Hepatocyte (in vitro differentiated cells): ENCODE measurements around the gene RFTN1. TPM values are rescaled to one million over a fixed set of nuclear protein-coding genes. Genes with fewer than 3 reads are reported as not detected.

Experiments used
- DNase-seq: peaks from one replicate; pipeline ENCODE4 v3.0.0-alpha.2; 2016; ENCODE audit warnings: low spot score
- H2AFZ ChIP-seq: fragments of 200-600 bp; sonication (generic); 2 replicates; pipeline ENCODE4 v1.6.0; 2016; ENCODE audit warnings: antibody characterized with exemption, mild to moderate bottlenecking
- H3K27ac ChIP-seq: fragments of 200-600 bp; sonication (generic); 2 replicates; pipeline ENCODE4 v1.5.1; 2016; ENCODE audit warnings: mild to moderate bottlenecking
- H3K27me3 ChIP-seq: fragments of 200-600 bp; sonication (generic); 2 replicates; pipeline ENCODE4 v1.6.1; 2016
- H3K36me3 ChIP-seq: fragments of 200-600 bp; sonication (generic); replicated peaks from 2 replicates; pipeline ENCODE4 v1.5.1; 2016; ENCODE audit warnings: low read depth; ENCODE audit not compliant: insufficient read depth
- H3K4me1 ChIP-seq: fragments of 200-600 bp; sonication (generic); 2 replicates; pipeline ENCODE4 v1.5.1; 2016; ENCODE audit warnings: mild to moderate bottlenecking, moderate library complexity; ENCODE audit not compliant: insufficient read depth
- H3K4me2 ChIP-seq: fragments of 200-600 bp; sonication (generic); 2 replicates; pipeline ENCODE4 v1.6.0; 2016
- H3K4me3 ChIP-seq: fragments of 200-600 bp; sonication (generic); 2 replicates; pipeline ENCODE4 v1.5.1; 2016; ENCODE audit warnings: mild to moderate bottlenecking
- H3K79me2 ChIP-seq: fragments of 200-600 bp; sonication (generic); 2 replicates; pipeline ENCODE4 v1.6.0; 2017; ENCODE audit warnings: mild to moderate bottlenecking
- H3K9me2 ChIP-seq: fragments of 200-600 bp; sonication (generic); replicated peaks from 2 replicates; pipeline ENCODE4 v1.6.0; 2017; ENCODE audit warnings: mild to moderate bottlenecking; ENCODE audit not compliant: insufficient read depth
- H3K9me3 ChIP-seq: fragments of 200-600 bp; sonication (generic); 2 replicates; pipeline ENCODE4 v1.5.1; 2016; ENCODE audit warnings: low read depth, mild to moderate bottlenecking
- H4K20me1 ChIP-seq: fragments of 200-600 bp; sonication (generic); 2 replicates; pipeline ENCODE4 v1.6.0; 2016; ENCODE audit warnings: mild to moderate bottlenecking; ENCODE audit not compliant: insufficient read depth, poor library complexity, severe bottlenecking
- CTCF ChIP-seq: fragments of 200-600 bp; sonication (generic); IDR thresholded peaks from 2 replicates; pipeline ENCODE4 v1.5.1; 2016; ENCODE audit warnings: antibody characterized with exemption, mild to moderate bottlenecking; ENCODE audit not compliant: poor library complexity
- EZH2 ChIP-seq: fragments of 200-600 bp; sonication (generic); IDR thresholded peaks from 2 replicates; pipeline ENCODE4 v1.6.1; 2016; ENCODE audit warnings: antibody characterized with exemption, mild to moderate bottlenecking, borderline replicate concordance
- EZH2phosphoT487 ChIP-seq: fragments of 200-600 bp; sonication (generic); IDR thresholded peaks from one replicate; pipeline ENCODE4 v1.6.1; 2018; ENCODE audit warnings: antibody characterized with exemption, mild to moderate bottlenecking, low read depth, moderate library complexity; ENCODE audit not compliant: unreplicated experiment, severe bottlenecking
- WGBS: methylation state at CpG from one replicate; pipeline ENCODE4 v1.1.6; 2016; ENCODE audit warnings: low lambda C conversion rate; ENCODE audit errors: missing lambda C conversion rate; 5-methylcytosine and 5-hydroxymethylcytosine counted together
- polyA plus RNA-seq: library from polyadenylated mRNA; unstranded; fragments of >200 nt; fragmentation: Nextera tagmentation; extraction: Ambion mirVana; gene quantifications from 2 replicates; pipeline ENCODE4 v1.2.1, GENCODE V29; 2016
- total RNA-seq: library from RNA; depleted of rRNA; stranded (reverse); fragments of >200 nt; gene quantifications from 2 replicates; pipeline ENCODE4 v1.2.3, GENCODE V29; 2014

RFTN1 gene
- total and polyA plus RNA-seq, 2 experiments from 2014 or later: 10.0 to 14.9 TPM

GRCh38 chr3:16350597-16351318 lies 162.7 kb downstream of the RFTN1 start:
- no peak overlapping the region for H3K27ac ChIP-seq
- H3K36me3 ChIP-seq: no peaks in the 10 kb centered on the region
- no peaks in the 10 kb centered on the region for H3K9me2 ChIP-seq
- H3K27me3 ChIP-seq: no peaks in the 10 kb centered on the region
- no peaks in the 10 kb centered on the region for H4K20me1 ChIP-seq
- 94% methylated on average over 5 of the region's 5 CpGs for WGBS
- no peaks in the 10 kb centered on the region for H3K79me2 ChIP-seq
- no peaks in the 10 kb centered on the region for H3K9me3 ChIP-seq
- no peak for DNase-seq
- H3K4me1 ChIP-seq: peaks cover 5% of the 10 kb centered on the region
- no peak for TF ChIP-seq EZH2phosphoT487
- no peak overlapping the region for H3K4me2 ChIP-seq
- H2AFZ ChIP-seq: no peak overlapping the region
- no peak overlapping the region for H3K4me3 ChIP-seq

GRCh38 chr3:16349986-16350596 lies 163.4 kb downstream of the RFTN1 start:
- no peak for TF ChIP-seq CTCF
- no peak for TF ChIP-seq EZH2
- TF ChIP-seq EZH2phosphoT487: no peak
- 48% methylated on average over 2 of the region's 2 CpGs for WGBS
- H3K9me2 ChIP-seq: no peaks in the 10 kb centered on the region

DNA sequence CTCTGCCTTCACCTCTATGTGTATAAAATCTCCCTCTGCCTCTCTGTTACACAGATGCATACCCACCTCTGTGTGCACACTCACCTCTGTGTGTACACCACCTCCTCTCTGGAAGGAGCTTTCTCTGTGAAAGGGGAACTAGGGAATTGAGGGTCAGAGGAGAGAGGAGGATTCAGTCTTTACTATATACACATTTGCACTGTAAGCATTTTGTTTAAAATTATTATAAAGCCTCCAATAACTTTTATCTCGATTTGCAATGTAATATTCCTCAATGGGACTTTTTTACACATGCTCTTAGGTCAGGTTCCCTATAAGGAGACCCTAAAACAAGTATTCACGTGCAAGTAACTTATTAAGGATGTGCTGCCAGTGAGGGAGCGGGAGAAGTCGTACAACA lies 166.0 kb downstream of the RFTN1 start:
- Histone ChIP-seq H3K27ac (no peak overlapping the region), H3K4me1 (peaks cover 5% of the 10 kb centered on the region), H3K4me2 (no peak overlapping the region), H2AFZ (no peak overlapping the region), H3K9me3 (no peaks in the 10 kb centered on the region), H4K20me1 (no peaks in the 10 kb centered on the region), H3K4me3 (no peak overlapping the region), H3K79me2 (no peaks in the 10 kb centered on the region), H3K9me2 (no peaks in the 10 kb centered on the region), H3K27me3 (no peaks in the 10 kb centered on the region), H3K36me3 (no peaks in the 10 kb centered on the region)
- DNase-seq: no peak
- 89% methylated on average over 4 of the region's 4 CpGs for WGBS
- TF ChIP-seq EZH2 (no peak), CTCF (no peak), EZH2phosphoT487 (no peak)

More at GRCh38 chr3:16349986-16350596, 163.4 kb downstream of the RFTN1 start:
- no peak for DNase-seq
- Histone ChIP-seq H3K4me2 (no peak overlapping the region), H3K9me3 (no peaks in the 10 kb centered on the region), H3K27ac (no peak overlapping the region), H3K4me3 (no peak overlapping the region), H3K4me1 (peaks cover 5% of the 10 kb centered on the region), H3K36me3 (no peaks in the 10 kb centered on the region), H4K20me1 (no peaks in the 10 kb centered on the region), H3K27me3 (no peaks in the 10 kb centered on the region), H2AFZ (no peak overlapping the region), H3K79me2 (no peaks in the 10 kb centered on the region)

DNA sequence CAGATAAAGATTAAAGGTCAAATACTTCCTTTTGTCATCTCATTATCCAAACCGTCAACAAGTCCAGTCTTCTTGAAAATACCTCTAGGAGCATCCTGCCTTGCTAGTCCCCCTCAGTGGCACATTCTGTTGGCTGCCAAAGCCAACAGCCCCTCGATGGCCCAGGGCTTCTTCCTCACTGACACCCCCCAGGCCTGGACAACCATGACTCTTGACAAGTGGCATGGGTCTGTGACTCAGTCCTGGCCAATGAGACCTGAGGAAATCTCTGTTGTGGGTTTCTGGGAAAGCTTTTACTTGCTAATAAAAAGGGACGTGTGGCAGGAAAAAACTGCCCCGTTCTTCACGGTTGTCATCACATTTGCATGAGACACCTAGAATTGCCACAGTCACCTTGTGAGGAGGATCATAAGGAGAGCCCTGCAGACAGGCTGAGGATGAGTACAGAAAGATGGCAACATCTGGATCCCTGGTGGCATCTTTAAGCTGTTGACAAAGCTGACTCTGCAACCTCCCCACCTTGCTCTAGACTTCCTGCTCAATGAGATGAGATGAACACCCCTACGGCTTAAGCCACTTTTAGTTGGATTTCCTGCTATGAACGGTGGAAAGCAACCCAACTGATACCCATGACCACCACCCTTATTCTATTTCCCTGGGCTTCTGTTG lies 167.0 kb downstream of the RFTN1 start:
- H3K36me3 ChIP-seq: no peaks in the 10 kb centered on the region
- no peak for TF ChIP-seq EZH2
- no peak for TF ChIP-seq CTCF
- no peak for TF ChIP-seq EZH2phosphoT487
- WGBS: 96% methylated on average over 7 of the region's 7 CpGs
- H3K79me2 ChIP-seq: no peaks in the 10 kb centered on the region
- no peaks in the 10 kb centered on the region for H3K9me3 ChIP-seq
- H3K4me1 ChIP-seq: peaks cover 5% of the 10 kb centered on the region
- H3K9me2 ChIP-seq: no peaks in the 10 kb centered on the region
- H3K4me2 ChIP-seq: no peak overlapping the region
- no peaks in the 10 kb centered on the region for H4K20me1 ChIP-seq
- H2AFZ ChIP-seq: no peak overlapping the region
- no peak overlapping the region for H3K27ac ChIP-seq
- H3K4me3 ChIP-seq: no peak overlapping the region
- H3K27me3 ChIP-seq: no peaks in the 10 kb centered on the region
- no peak for DNase-seq
